ENCODE measurements around the gene WLS. TPM values are rescaled to one million over a fixed set of nuclear protein-coding genes. Genes with fewer than 3 reads are reported as not detected.

Gene WLS
- 0.51 TPM in 1 of 2 replicates, not detected in the other for total RNA-seq

DNA sequence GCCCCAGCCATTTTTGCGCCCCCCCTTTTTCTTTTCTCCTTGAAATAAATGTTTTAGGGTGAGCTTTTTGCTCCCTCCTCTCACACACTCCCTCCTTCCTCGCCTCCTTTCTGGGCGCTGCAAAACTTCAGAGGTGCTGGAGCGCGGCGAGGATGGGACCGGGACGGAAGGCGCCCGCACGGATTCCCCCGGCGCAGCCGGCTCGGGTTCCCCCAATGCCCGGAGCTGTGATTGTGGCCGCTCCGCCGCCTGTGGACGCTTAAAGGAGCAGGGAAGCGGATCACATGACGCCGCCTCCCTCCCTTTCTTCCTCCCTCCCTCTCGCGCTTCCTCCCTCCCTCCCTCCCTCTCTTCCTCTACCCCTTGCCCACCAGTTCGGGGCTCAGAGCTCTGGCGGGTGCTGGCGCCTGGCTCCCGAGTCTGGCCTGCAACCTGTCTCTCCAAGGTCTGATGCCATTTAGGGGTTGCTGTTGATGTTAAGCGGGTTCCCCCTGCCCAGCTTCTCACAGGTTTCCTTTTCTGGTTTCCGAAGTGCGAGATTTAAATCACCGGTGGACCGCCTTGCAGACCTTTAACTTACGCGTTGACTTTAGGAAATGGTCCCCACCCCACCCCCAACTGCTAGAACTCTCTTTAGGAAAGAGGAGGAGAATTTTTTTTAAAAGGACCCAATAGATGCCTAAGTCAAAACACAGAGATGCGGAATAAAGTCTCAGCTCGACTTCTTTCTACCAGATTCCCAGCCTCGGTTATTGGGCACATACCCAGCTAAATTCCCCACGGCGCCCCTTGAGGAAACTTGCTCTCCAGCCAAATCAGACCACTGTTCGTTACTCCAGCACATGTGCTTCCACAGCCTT, at the start of gene WLS:
Gene WLS (minus strand): TSS at position 235 of the 860 bp plus-strand sequence. CDS start 224 bp downstream, at position 11.
- no peak for DNase-seq
- ChIA-PET CTCF (no interaction called here), POLR2A (no interaction called here)
- H3K27ac Mint-ChIP-seq, result no peak within 1 kb of the TSS
- no peaks in the 10 kb centered on the region for H3K36me3 Mint-ChIP-seq (ENCODE audit: low read depth)
- H3K9me3 Mint-ChIP-seq, result no peaks in the 10 kb centered on the region
- ATAC-seq (ENCODE audit: low read depth), result no peak
- TF ChIP-seq, protein P1, sequence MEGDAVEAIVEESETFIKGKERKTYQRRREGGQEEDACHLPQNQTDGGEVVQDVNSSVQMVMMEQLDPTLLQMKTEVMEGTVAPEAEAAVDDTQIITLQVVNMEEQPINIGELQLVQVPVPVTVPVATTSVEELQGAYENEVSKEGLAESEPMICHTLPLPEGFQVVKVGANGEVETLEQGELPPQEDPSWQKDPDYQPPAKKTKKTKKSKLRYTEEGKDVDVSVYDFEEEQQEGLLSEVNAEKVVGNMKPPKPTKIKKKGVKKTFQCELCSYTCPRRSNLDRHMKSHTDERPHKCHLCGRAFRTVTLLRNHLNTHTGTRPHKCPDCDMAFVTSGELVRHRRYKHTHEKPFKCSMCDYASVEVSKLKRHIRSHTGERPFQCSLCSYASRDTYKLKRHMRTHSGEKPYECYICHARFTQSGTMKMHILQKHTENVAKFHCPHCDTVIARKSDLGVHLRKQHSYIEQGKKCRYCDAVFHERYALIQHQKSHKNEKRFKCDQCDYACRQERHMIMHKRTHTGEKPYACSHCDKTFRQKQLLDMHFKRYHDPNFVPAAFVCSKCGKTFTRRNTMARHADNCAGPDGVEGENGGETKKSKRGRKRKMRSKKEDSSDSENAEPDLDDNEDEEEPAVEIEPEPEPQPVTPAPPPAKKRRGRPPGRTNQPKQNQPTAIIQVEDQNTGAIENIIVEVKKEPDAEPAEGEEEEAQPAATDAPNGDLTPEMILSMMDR (IDR thresholded peaks at IDR 0.05), result no peak
- peaks cover 53% of the 10 kb centered on the region for H3K27me3 Mint-ChIP-seq
- H3K4me3 Mint-ChIP-seq, result peak within 1 kb of the TSS; percentile 69
- intact Hi-C loops (cut with micrococcal nuclease), result no loop called here
- peaks cover 23% of the 10 kb centered on the region for H3K4me1 Mint-ChIP-seq

- CTCF ChIA-PET, result no interaction called here
- intact Hi-C loops (cut with micrococcal nuclease), result no loop called here
- Mint-ChIP-seq H3K4me3 (no peak overlapping the region), H3K4me1 (no peaks in the 10 kb centered on the region), H3K27ac (no peak overlapping the region), H3K27me3 (no peaks in the 10 kb centered on the region), H3K9me3 (no peaks in the 10 kb centered on the region), H3K36me3 (ENCODE audit: low read depth) (no peaks in the 10 kb centered on the region)
- ATAC-seq (ENCODE audit: low read depth), result no peak
- no peak for DNase-seq
- TF ChIP-seq, protein P1 (IDR thresholded peaks at IDR 0.05), result no peak
- POLR2A ChIA-PET, result no interaction called here
Measured at GRCh38 chr1:68280286-68280685, 48.0 kb upstream of the WLS start.

GRCh38 chr1:68279846-68280245, 47.5 kb upstream of the WLS start:
- TF ChIP-seq, protein P1 (IDR thresholded peaks at IDR 0.05), result no peak
- no peaks in the 10 kb centered on the region for H3K36me3 Mint-ChIP-seq (ENCODE audit: low read depth)
- H3K27me3 Mint-ChIP-seq, result no peaks in the 10 kb centered on the region
- DNase-seq, result no peak
- H3K9me3 Mint-ChIP-seq, result no peaks in the 10 kb centered on the region
- no peak overlapping the region for H3K27ac Mint-ChIP-seq
- ChIA-PET POLR2A (no interaction called here), CTCF (no interaction called here)
- intact Hi-C loops (cut with micrococcal nuclease), result no loop called here
- ATAC-seq (ENCODE audit: low read depth), result no peak
- H3K4me1 Mint-ChIP-seq, result no peaks in the 10 kb centered on the region
- no peak overlapping the region for H3K4me3 Mint-ChIP-seq

GRCh38 chr1:68278221-68278620, 45.9 kb upstream of the WLS start:
- intact Hi-C loops (cut with micrococcal nuclease), result no loop called here
- no peak overlapping the region for H3K4me3 Mint-ChIP-seq
- no peak overlapping the region for H3K27ac Mint-ChIP-seq
- H3K27me3 Mint-ChIP-seq, result no peaks in the 10 kb centered on the region
- TF ChIP-seq, protein P1 (IDR thresholded peaks at IDR 0.05), result no peak
- no peaks in the 10 kb centered on the region for H3K9me3 Mint-ChIP-seq
- DNase-seq (no peak), ATAC-seq (ENCODE audit: low read depth) (no peak)
- H3K36me3 Mint-ChIP-seq (ENCODE audit: low read depth), result no peaks in the 10 kb centered on the region
- ChIA-PET CTCF (no interaction called here), POLR2A (no interaction called here)
- H3K4me1 Mint-ChIP-seq, result no peaks in the 10 kb centered on the region

DNA sequence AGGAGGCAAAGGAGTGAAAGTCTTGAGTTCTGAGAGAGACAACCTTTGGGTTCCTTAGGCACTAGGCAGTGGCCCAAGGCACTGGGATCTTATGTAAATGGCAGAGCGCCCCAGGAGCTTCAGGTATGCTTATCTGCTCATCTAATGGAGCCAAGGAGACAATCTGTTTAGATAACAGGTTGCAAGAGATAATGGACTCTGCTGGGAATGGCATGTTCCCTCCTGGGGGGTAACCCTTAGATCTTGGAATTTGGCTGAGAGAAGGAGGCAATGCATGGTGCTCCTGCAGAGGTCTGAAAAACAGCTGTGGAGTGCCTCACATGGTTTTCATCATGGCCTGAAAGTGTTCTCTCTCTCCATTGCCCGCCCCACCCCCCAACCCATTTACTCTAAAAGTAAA, 44.1 kb upstream of the WLS start:
- POLR2A ChIA-PET, result no interaction called here
- Mint-ChIP-seq H3K36me3 (ENCODE audit: low read depth) (no peaks in the 10 kb centered on the region), H3K4me3 (no peak overlapping the region), H3K9me3 (no peaks in the 10 kb centered on the region), H3K27me3 (no peaks in the 10 kb centered on the region), H3K27ac (no peak overlapping the region), H3K4me1 (no peaks in the 10 kb centered on the region)
- TF ChIP-seq, protein P1 (IDR thresholded peaks at IDR 0.05), result no peak
- ATAC-seq (ENCODE audit: low read depth) (no peak), DNase-seq (no peak)
- intact Hi-C loops (cut with micrococcal nuclease), result no loop called here
- CTCF ChIA-PET, result no interaction called here
